ENCODE measurements around the gene COMT.

- TF ChIP-seq POLR2AphosphoS5 (IDR thresholded peaks at IDR 0.05) (no peak), POLR2A (IDR thresholded peaks at IDR 0.05) (no peak), CTCF (IDR thresholded peaks at IDR 0.05) (peak; percentile 74 to 95 (median 91)), EP300 (IDR thresholded peaks at IDR 0.05) (no peak)
These were observed 32.0 kb upstream of the COMT start for GRCh38 chr22:19909350-19910179.

Measured in upper lobe of left lung (tissue), 4 donors.